Activated naive CD8-positive, alpha-beta T cell treated with anti-CD3 and anti-CD28 coated beads, Interleukin-2, amount 50 U/mL, for 24 hours (primary cell): ENCODE measurements around the gene NRDE2.
"Not testable (repeated sequence)": the region's sequence is repeated elsewhere in the genome, so short reads cannot be mapped to it uniquely, and the experiment has no call there.

ENCODE experiments used
- ATAC-seq: fragments of 150-1000 bp; cut with Tn5 transposase; one replicate; pipeline ENCODE4 v1.10.0; 2021
- DNase-seq: peaks from one replicate; pipeline ENCODE4 v3.0.0; 2021
- H3K27ac Mint-ChIP-seq: one replicate; pipeline ENCODE4 v1.8.0; 2021; ENCODE audit warnings: mild to moderate bottlenecking, mixed read lengths
- H3K27me3 Mint-ChIP-seq: one replicate; pipeline ENCODE4 v1.8.0; 2021; ENCODE audit warnings: mixed read lengths
- H3K36me3 Mint-ChIP-seq: one replicate; pipeline ENCODE4 v1.8.0; 2021; ENCODE audit warnings: low read depth, mixed read lengths
- H3K4me1 Mint-ChIP-seq: one replicate; pipeline ENCODE4 v1.8.0; 2021; ENCODE audit warnings: mixed read lengths
- H3K4me3 Mint-ChIP-seq: one replicate; pipeline ENCODE4 v1.8.0; 2021; ENCODE audit warnings: mild to moderate bottlenecking, moderate library complexity, mixed read lengths
- H3K9me3 Mint-ChIP-seq: one replicate; pipeline ENCODE4 v1.8.0; 2021; ENCODE audit warnings: mixed read lengths

The NRDE2 gene

DNA sequence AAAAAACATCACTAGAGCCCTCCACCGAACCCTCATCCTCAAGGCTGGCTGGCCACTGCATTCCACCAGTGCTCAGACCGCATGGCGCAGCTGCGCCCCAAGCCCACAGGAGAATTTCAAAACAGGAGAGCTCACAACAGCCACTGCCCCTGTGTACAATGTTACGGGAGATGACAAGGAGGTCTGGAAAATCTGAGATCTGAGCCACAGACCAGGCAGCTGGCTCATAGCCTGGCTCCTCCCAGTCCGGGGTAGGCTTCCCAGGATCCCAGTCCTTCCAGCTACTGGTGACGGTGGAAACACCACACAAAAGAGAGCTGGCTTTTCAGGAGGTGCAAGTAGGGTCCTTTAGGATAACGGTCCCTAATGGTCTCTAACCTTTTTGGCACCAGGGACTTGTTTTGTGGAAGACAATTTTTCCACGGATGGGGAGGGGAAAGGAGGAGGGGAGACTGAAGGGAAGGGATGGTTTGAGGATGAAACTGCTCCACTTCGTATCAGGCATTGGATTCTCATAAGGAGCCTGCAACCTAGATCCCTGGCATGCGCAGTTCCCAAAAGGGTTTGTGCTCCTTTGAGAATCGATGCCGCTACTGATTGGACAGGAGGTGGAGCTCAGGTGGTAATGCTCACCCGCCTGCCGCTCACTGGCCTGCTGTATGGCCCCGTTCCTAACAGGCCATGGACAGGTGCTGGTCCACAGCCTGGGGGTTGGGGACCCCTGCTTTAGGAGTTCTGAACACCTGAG lies 23.0 kb upstream of the NRDE2 start:
- DNase-seq (no peak), ATAC-seq (no peak)
- H3K4me3 Mint-ChIP-seq = no peak overlapping the region
- H3K36me3 Mint-ChIP-seq = no peaks in the 10 kb centered on the region
- peaks cover 11% of the 10 kb centered on the region for H3K27me3 Mint-ChIP-seq
- peaks cover 3% of the 10 kb centered on the region for H3K4me1 Mint-ChIP-seq
- H3K27ac Mint-ChIP-seq = no peak overlapping the region
- no peaks in the 10 kb centered on the region for H3K9me3 Mint-ChIP-seq

DNA sequence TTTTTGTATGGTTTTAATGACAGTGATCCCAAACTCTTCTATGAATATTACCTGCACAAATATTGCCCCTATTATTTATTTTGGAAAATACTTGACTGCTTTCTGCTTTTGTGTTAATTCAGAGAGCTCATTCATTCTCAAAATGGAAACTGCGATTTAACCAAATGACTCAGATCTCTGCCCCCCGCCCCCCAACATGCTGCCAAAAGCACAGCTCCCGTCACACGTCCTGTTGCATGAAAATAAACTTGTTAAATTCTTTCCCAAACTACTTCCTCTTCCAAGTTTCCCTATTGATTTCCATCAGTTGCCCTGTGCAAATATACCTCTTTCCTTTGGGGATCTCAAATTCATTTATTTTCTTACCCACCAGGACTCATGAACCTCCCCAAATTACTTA lies 18.0 kb upstream of the NRDE2 start:
- H3K4me1 Mint-ChIP-seq = peaks cover 6% of the 10 kb centered on the region
- no peaks in the 10 kb centered on the region for H3K9me3 Mint-ChIP-seq
- H3K4me3 Mint-ChIP-seq = no peak overlapping the region
- DNase-seq (no peak), ATAC-seq (no peak)
- peaks cover 4% of the 10 kb centered on the region for H3K27me3 Mint-ChIP-seq
- H3K36me3 Mint-ChIP-seq = no peaks in the 10 kb centered on the region
- H3K27ac Mint-ChIP-seq = no peak overlapping the region

DNA sequence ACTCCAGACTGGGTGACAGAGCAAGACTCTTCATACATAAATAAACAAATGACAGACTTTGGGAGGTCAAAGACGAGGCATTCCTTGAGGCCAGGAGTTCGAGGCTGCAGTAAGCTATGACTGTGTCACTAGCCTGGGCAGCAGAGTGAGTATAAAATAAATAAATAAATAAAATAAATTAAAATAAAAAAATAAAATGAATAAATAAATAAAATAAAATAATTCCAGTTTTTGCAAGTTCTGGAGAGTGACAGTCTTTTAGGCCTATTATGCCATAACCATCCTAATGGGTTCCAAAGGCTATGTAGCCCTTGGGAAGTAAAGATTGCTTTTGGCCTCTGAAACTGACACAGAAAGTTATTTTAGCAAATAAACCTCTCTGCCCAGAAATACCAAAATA lies 16.5 kb upstream of the NRDE2 start:
- Mint-ChIP-seq H3K4me3 (no peak overlapping the region), H3K27me3 (no peaks in the 10 kb centered on the region), H3K9me3 (no peaks in the 10 kb centered on the region), H3K27ac (no peak overlapping the region), H3K36me3 (no peaks in the 10 kb centered on the region), H3K4me1 (peaks cover 6% of the 10 kb centered on the region)
- DNase-seq (no peak), ATAC-seq (no peak)

DNA sequence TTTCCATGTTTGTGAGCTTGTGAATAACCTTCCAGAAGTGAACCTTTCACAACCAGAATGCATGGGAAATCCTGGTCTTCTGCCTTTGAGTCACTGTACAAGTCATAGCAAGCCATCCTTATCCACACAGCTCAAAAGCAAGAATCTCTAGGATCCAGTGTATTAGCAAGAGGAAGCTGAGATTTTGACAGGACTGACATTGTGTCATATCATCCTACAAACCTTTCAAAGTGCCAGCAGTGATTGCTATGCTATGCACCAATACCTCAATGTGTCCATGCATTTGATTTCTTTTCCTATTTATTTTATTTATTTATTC lies 13.5 kb upstream of the NRDE2 start:
- Mint-ChIP-seq H3K27ac (no peak overlapping the region), H3K4me1 (peaks cover 6% of the 10 kb centered on the region), H3K4me3 (no peak overlapping the region), H3K9me3 (no peaks in the 10 kb centered on the region), H3K36me3 (no peaks in the 10 kb centered on the region), H3K27me3 (peaks cover 2% of the 10 kb centered on the region)
- no peak for DNase-seq
- ATAC-seq = no peak

DNA sequence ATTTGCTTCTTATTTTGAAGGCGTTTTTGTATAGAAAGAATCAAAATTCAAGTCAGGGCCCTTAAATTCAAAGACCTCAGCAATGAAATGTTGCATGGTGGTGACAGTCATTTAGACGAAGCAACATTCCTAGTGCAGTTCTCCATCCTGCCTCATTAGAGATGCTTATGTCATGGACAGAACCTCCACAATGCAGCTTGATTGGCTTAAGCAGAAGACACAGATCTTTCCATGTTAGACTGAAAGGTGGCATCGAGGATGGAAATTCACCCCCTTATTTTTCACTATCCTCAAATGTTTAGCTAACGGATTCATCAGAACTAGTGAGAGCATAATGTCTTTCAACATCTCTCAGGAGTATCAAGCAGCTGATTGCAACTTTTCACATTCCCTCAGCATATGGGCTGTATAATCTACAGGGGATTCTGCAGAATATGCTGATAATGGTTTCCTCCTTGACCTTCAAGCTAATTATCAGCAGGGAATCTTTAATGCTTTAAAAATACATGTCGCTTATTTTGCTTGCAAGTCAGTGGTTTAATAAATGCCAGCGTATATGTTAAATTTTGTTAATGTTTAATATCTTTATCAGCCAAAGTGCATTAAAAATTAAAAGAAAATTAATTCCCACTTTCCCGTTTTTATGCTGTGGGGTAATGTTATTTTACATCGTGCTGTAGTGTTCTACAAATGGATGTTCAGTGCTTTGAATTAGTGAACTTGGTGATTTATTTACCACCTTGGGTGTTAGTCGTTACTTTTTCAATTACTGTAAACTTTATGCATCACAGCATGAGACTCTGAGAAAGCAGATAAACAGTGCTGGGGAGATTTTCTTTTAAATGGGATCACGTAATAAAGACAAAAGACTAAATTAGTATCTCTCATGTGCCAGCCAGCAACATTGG lies 12.8 kb upstream of the NRDE2 start:
- Mint-ChIP-seq H3K4me1 (peaks cover under 1% of the 10 kb centered on the region), H3K4me3 (no peak overlapping the region)
- ATAC-seq = no peak

DNA sequence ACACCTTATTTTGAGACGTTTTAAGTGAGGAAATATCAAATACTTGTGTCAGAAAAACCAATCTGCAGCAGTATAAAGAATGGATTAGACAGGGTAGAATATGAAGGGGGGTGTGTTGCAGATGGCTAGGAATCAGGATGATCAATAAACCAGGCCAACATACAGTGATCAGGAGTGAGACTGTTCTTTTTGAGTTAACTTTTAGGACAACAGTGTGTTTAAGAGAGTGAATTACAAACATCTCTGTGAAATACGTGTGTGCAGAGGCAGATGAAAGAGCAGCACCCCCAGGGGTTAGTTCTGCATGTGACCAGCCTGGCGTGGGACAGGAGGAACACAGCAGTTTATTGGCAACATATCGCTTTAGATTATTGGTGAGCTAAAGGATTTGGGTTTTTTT lies 10.6 kb upstream of the NRDE2 start:
- Mint-ChIP-seq H3K4me1 (no peaks in the 10 kb centered on the region), H3K27ac (no peak overlapping the region), H3K27me3 (peaks cover 16% of the 10 kb centered on the region), H3K36me3 (no peaks in the 10 kb centered on the region), H3K9me3 (no peaks in the 10 kb centered on the region), H3K4me3 (no peak overlapping the region)
- ATAC-seq = no peak
- no peak for DNase-seq

More for the DNA sequence above, 12.8 kb upstream of the NRDE2 start:
- Mint-ChIP-seq H3K27ac (no peak overlapping the region), H3K27me3 (peaks cover 6% of the 10 kb centered on the region), H3K9me3 (no peaks in the 10 kb centered on the region), H3K36me3 (no peaks in the 10 kb centered on the region)
- no peak for DNase-seq

DNA sequence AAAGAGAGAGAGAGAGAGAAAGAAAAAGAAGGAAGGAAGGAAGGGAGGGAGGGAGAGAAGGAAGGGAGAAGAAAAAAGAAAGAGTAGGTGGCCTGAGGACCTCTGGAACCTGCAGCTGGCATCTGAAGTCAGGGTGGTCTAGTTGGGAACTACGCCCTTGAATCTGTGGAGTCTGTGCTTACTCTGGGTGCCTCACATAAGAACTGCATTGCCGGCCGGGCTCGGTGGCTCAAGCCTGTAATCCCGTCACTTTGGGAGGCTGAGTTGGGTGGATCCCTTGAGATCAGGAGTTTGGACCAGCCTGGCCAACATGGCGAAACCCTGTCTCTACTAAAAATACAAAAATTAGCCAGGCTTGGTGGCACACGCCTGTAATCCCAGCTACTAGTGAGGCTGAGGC lies 10.0 kb upstream of the NRDE2 start:
- Mint-ChIP-seq H3K27me3 (peaks cover 22% of the 10 kb centered on the region), H3K4me3 (no peak overlapping the region), H3K9me3 (no peaks in the 10 kb centered on the region), H3K4me1 (no peaks in the 10 kb centered on the region), H3K36me3 (no peaks in the 10 kb centered on the region), H3K27ac (no peak overlapping the region)
- DNase-seq = no peak
- ATAC-seq = no peak

DNA sequence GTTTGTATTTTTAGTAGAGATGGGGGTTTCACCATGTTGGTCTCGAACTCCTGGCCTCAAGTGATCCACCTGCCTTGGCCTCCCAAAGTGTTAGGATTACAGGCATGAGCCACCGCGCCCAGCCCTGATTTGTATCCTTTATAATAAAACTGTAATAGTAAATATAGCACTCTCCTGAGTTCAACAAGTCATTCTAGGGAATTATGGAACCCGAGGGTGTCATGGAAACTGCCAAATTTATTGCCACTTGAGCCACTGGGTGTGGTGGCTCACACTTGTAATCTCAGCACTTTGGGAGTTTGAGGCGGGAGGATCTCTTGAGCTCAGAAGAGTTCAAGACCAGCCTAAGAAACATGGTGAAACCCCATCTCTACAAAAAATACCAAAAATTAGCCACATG lies 9.5 kb upstream of the NRDE2 start:
- not testable (repeated sequence) for H3K4me3 Mint-ChIP-seq, ATAC-seq, H3K9me3 Mint-ChIP-seq, DNase-seq, H3K36me3 Mint-ChIP-seq, H3K4me1 Mint-ChIP-seq, H3K27ac Mint-ChIP-seq
- peaks cover 22% of the 10 kb centered on the region for H3K27me3 Mint-ChIP-seq

DNA sequence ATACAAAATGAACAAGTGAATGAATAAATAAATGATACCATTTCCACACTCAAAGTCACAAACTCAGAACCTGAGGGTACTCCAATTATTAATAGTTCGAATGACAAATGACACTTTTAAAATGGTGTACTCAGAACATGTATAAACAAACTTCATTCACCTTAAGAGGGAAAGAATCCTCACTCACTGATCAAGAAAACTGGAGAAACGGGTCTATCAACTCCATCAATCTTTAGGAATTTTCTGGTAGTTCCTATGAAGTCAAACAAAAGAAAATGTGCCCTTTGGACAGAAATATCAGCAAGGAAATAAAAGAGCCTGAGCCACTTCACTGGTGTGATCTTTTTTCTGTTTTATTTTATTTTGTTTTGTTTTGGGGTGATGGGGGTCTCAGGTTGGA lies 5.2 kb upstream of the NRDE2 start:
- DNase-seq (no peak), ATAC-seq (no peak)
- no peaks in the 10 kb centered on the region for H3K36me3 Mint-ChIP-seq
- peaks cover 23% of the 10 kb centered on the region for H3K27me3 Mint-ChIP-seq
- no peak overlapping the region for H3K27ac Mint-ChIP-seq
- H3K9me3 Mint-ChIP-seq = peaks cover 4% of the 10 kb centered on the region
- H3K4me1 Mint-ChIP-seq = peaks cover 5% of the 10 kb centered on the region
- H3K4me3 Mint-ChIP-seq = no peak overlapping the region

DNA sequence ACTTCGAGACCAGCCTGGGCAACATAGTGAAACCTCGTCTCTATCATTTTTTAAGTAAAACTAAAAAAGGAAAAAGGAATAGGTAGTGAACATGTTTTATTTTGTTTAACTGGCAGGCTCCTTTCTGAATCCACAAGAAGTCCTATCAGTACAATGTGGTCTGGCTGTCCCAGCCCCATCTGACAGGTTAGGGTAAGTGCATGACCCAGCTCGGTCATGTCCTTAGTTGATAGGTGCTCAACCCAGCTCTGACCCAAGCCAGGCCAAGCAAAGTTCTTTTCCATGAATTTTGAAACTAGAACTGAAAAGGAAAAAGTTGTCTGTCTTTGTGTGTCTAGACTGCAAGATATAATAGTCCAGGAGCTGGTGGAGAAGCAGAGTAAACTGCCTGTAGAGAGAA lies 4.7 kb upstream of the NRDE2 start:
- no peak overlapping the region for H3K27ac Mint-ChIP-seq
- peaks cover 4% of the 10 kb centered on the region for H3K9me3 Mint-ChIP-seq
- DNase-seq = no peak
- peaks cover 23% of the 10 kb centered on the region for H3K27me3 Mint-ChIP-seq
- ATAC-seq = no peak
- H3K4me3 Mint-ChIP-seq = no peak overlapping the region
- peaks cover 2% of the 10 kb centered on the region for H3K36me3 Mint-ChIP-seq
- H3K4me1 Mint-ChIP-seq = peaks cover 7% of the 10 kb centered on the region

DNA sequence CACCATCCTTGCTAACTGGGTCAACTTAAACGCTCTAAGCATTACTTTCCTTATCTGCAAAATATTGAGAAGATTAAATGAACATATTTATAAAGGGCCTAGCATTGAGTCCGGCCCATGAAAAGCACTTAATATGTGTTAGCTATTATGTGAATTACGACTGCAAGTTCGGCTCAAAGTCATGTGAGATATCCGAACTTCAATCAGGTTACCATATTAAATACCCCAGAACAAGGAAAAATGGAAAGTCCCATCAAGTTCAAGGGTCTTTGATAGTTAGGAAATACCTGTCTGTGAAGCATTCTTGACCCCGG lies 487 bp upstream of the NRDE2 start:
- peaks cover 8% of the 10 kb centered on the region for H3K27me3 Mint-ChIP-seq
- peaks cover 23% of the 10 kb centered on the region for H3K4me1 Mint-ChIP-seq
- peaks cover 4% of the 10 kb centered on the region for H3K9me3 Mint-ChIP-seq
- ATAC-seq (no peak), DNase-seq (no peak)
- peak overlapping the region; percentile 93 for H3K27ac Mint-ChIP-seq
- H3K36me3 Mint-ChIP-seq = peaks cover 13% of the 10 kb centered on the region
- H3K4me3 Mint-ChIP-seq = peak overlapping the region; percentile 91

DNA sequence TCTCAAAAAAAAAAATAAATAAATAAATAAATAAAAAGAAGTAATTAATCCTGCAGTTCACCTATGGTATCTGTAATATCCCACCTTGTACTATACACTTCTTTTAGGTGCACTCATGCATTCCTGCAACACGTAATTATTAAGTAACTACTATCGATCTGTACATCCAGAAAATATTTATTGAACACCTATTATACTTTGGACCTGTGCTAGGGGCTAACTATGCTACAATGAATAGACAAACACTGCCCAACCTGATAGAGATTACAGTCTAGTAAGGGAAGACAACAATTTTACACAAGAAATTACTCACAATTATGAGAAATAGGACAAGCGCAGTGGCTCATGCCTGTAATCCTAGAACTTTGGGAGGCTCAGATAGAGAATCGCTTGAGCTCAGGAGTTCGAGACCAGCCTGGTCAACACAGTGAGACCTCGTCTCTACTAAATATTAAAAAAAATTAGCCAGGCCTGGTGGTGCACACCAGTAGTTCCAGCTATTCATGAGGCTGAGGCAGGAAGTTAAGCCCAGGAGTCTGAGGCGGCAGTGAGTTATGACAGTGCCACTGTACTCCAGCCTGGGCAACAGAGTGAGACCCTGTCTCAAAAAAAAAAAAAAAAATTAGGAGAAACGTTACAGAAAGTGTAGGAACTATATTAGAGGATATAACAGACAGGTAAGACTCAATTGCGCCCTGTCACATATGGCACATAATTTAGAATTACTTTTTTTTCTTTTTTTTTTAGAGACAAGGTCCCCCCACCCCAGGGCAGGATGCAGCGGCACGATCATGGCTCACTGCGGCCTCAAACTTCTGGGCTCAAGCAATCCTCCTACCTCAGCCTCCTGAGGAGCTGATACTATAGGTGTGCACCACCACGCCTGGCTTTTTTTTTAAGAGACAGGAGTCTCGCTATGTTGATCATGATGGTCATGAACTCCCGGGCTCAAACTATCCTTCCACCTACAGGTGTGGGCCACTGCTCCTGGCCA lies 1.2 kb downstream of the NRDE2 start:
- Mint-ChIP-seq H3K27me3 (peaks cover 3% of the 10 kb centered on the region), H3K4me3 (peak overlapping the region; percentile 91), H3K36me3 (peaks cover 18% of the 10 kb centered on the region), H3K9me3 (peaks cover 4% of the 10 kb centered on the region), H3K4me1 (peaks cover 23% of the 10 kb centered on the region), H3K27ac (peak overlapping the region; percentile 93)
- ATAC-seq = no peak
- DNase-seq = no peak

DNA sequence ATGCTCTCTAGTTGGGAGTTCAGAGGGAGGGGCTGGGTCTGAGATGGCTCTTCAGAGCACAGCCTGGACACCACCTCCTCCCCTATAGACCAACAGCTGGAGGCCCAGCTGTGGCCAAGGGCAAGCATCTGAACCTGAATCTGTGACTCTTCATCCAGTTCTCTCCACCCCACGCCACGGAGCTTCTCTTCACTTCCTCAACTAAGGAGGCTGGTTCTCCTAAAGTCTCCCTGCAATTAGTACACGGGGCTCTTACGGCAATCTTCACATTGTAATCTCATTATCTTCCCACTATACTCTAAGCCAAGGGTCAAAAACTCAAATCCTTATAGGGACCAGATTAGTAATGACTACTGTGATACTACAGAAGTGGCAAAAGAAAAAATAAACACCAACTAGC lies 9.8 kb downstream of the NRDE2 start:
- peaks cover 23% of the 10 kb centered on the region for H3K4me1 Mint-ChIP-seq
- no peak overlapping the region for H3K4me3 Mint-ChIP-seq
- no peak for DNase-seq
- no peaks in the 10 kb centered on the region for H3K27me3 Mint-ChIP-seq
- peaks cover 35% of the 10 kb centered on the region for H3K36me3 Mint-ChIP-seq
- no peak for ATAC-seq
- H3K27ac Mint-ChIP-seq = no peak overlapping the region
- H3K9me3 Mint-ChIP-seq = peaks cover 12% of the 10 kb centered on the region

DNA sequence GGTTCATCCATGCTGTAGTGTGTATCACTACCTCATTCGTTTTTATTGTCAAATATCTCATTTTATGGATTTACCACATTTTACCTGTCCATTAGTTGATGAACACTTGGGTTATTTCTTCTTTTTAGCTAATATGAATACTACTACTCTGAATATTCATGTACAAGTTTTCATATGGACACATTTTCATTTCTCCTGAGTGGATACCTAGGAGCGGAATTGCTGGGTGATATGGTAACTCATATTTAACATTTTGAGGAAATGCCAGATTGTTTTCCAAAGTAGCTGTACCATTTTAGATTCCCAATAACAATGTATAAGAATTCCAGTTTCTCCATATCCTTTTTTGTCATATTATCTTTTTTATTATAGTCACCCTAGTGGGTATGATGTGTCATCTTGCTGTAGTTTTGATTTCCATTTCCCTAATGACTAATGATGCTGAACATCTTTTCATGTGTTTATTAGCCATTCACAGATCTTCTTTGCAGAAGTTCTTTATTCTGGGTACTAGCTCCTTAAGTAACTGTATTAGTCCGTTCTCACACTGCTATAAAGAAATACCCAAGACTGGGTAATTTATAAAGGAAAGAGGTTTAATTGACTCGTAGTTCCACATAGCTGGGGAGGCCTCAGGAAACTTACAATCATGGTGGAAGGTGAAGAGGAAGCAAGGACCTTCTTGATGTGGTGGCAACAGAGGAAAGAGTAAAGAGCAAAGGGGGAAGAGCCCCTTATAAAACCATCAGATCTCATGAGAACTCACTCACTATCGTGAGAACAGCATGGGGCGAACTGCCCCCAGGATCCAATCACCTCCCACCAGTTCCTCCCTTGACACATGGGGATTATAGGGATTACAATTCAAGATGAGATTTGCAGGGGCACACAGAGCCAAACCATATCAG lies 11.9 kb downstream of the NRDE2 start:
- Mint-ChIP-seq H3K4me1 (peaks cover 23% of the 10 kb centered on the region), H3K36me3 (peaks cover 39% of the 10 kb centered on the region), H3K4me3 (no peak overlapping the region), H3K27me3 (no peaks in the 10 kb centered on the region), H3K27ac (peak overlapping the region; percentile 80), H3K9me3 (peaks cover 12% of the 10 kb centered on the region)
- ATAC-seq (peak; percentile 59), DNase-seq (no peak)
